Glomerular visceral epithelial cell (primary cell): ENCODE data around the gene PHKG2.
"Not testable (repeated sequence)": the region's sequence is repeated elsewhere in the genome, so short reads cannot be mapped to it uniquely, and the experiment has no call there.

ENCODE experiments used
- DNase-seq: peaks from one replicate; pipeline ENCODE4 v3.0.0-alpha.2; 2016; ENCODE audit errors: extremely low spot score

The PHKG2 gene, protein sequence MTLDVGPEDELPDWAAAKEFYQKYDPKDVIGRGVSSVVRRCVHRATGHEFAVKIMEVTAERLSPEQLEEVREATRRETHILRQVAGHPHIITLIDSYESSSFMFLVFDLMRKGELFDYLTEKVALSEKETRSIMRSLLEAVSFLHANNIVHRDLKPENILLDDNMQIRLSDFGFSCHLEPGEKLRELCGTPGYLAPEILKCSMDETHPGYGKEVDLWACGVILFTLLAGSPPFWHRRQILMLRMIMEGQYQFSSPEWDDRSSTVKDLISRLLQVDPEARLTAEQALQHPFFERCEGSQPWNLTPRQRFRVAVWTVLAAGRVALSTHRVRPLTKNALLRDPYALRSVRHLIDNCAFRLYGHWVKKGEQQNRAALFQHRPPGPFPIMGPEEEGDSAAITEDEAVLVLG

DNA sequence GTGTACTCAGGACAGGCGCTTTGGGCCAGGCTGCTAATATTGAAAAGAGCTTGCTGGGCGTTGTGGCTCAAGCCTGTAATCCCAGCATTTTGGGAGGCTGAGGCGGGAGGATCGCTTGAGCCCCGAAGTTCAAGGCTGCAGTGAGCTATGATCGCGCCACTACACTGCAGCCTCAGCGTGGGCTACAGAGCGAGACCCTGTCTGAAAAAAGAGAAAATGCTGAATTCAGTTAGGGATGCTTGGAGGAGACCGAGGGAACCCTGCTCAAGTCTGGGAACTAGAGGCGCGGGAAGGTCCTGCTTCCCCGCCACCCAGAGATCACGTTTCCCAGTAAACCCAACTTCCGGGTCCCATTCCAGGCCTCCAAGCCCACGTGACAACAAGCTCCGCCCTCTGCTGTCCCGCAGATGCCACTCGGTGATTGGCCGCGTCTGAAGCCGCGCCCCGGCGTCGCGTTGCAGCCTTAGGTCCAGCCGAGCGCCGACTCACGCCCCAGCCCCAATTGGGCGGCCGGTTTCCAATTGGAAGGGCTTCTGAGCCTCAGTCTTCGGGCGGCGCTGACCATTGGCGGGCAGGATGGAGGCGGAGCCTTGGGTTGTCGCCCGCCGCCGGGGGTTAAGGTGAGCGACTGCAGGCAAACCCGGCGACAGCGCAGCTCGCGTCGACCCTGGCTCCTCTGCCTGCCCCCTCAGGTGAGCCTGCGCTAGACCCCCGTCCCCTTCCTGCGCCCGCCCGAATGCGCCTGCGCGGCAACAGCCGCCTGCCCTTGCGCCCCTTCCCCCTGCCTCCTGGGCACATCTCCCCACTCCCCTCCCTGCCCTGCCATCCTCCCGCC is at the start of gene PHKG2:
Gene PHKG2, plus strand, starts transcription at position 627 of the 835 bp plus-strand sequence. CDS start 396 bp downstream, outside the sequence.
- peak; percentile 98 for DNase-seq

DNA sequence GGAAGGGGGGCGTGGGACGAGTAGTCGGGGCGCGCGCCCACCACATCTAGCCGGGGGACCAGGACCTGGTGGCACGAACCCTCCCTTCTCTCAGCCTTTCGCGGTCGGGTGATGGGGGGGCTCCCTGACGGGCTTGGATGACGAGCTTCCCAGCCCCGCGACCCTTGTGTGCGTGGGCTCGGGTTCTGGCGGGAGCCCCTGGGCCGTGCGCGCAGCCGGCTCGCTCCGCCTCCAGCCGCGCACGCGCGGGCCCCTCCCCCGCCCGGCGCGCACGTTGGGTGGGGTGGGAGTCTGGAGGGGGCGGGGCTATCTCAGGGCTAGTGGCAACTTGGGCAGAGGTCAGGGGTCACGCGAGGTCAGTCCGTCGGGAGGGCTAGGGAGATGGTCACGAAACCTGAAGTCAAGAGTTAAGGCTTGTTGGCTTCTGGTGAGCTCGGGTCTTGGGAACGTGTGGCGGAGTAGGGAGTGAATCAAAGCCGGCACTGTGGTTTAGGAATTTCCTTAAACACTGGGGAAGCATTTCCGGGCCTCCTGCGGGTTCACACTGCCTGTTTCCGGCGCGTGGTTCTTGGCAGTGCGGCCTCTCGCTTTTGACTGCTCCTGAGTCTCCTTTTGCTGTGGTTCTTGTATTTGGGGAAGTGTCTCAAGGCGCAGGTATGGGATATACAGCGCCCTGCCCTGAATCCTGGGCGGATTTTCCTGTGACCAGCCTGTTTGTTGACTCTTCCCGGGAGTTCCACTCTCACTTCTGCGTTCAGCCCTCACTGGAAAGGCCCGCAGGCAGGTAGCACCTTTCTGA is 49.2 kb upstream of the PHKG2 start, which contains the start of gene SRCAP:
Gene SRCAP, plus strand, starts transcription at position 356 of the 799 bp plus-strand sequence. CDS start 1,654 bp downstream, outside the sequence.
- peak; percentile 73 for DNase-seq

GRCh38 chr16:30699615-30700099 is 48.6 kb upstream of the PHKG2 start:
- no peak for DNase-seq

DNA sequence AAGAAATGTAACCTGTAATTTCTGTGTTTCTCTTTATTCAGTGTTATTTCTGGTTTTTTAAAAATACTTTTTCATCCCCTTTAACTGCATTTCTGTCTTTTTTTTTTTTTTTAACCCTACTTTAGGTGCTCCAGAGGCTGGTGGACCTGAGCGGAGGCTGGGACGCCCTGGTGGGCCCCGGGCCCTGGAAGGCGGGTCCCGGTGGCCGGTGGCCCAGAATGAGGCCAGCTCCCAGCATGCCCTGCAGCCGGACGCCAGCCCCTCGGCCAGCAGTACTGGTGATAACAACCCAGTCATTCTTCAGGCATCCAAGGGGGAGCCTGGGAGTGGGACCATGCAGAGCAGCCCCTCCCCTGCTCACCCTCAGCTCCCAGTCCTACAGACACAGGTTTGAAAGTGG is 47.7 kb upstream of the PHKG2 start:
- DNase-seq, result no peak

- no peak for DNase-seq
These were observed 47.3 kb upstream of the PHKG2 start for GRCh38 chr16:30700971-30701370.

DNA sequence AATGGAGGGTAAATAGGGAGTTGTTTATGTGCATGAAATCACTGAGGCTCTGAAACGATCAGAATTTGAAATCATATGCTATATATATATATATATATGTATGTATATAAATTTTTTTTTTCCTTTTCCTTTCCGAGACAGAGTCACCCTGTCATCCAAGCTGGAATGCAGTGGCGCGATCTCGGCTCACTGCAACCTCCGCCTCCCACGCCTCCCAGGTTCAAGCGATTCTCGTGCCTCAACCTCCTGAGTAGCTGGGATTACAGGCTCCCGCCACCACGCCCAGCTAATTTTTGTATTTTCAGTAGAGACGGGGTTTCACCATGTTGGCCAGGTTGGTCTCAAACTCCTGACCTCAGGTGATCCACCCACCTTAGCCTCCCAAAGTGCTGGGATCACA is 45.2 kb upstream of the PHKG2 start:
- DNase-seq, result not testable (repeated sequence)

DNA sequence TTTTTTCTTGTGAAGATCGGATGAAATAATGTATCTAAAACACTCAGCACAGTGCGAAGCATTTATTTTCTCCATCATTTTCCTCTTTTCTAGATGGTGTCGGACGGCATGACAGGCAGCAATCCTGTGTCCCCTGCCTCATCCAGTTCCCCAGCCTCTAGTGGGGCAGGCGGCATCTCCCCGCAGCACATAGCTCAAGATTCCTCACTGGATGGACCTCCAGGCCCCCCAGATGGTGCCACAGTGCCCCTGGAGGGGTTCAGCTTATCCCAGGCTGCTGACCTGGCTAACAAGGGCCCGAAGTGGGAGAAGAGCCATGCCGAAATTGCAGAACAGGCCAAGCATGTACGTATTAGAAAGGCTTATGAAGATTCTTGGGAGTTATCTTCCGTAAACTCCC is 44.3 kb upstream of the PHKG2 start:
- no peak for DNase-seq

DNA sequence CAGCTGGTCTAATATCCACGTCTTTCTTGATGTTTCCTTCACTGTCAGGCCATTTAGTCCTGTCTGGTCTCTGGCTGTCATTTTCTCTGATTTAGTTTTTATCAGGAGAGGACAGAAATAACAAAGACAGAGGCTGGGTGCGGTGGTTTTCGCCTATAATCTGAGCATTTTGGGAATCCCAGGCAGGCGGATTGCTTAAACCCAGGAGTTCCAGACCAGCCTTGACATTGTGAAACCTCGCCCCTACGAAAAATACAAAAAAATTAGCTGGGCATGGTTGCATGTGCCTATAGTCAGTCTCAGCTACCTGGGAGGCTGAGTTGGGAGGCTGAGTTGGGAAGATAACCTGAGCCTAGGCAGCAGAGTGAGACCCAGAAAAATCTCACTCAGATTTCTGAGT is 42.2 kb upstream of the PHKG2 start:
- no peak for DNase-seq

GRCh38 chr16:30710971-30711370 is 37.3 kb upstream of the PHKG2 start:
- DNase-seq, result no peak

DNA sequence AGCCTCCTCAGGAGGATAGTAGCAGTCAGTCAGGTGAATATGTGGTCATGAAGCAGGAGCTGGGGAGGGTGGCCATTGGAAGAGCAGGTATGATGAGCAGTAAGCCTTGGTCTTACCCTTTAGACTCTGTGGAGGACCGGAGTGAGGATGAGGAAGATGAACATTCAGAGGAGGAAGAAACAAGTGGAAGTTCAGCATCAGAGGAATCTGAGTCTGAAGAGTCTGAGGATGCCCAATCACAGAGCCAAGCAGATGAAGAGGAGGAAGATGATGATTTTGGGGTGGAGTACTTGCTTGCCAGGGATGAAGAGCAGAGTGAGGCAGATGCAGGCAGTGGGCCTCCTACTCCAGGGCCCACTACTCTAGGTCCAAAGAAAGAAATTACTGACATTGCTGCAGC is 36.5 kb upstream of the PHKG2 start:
- DNase-seq, result no peak

- no peak for DNase-seq
These were observed 32.3 kb upstream of the PHKG2 start for GRCh38 chr16:30715750-30716445.

GRCh38 chr16:30720086-30720485 is 28.1 kb upstream of the PHKG2 start:
- DNase-seq, result no peak

DNA sequence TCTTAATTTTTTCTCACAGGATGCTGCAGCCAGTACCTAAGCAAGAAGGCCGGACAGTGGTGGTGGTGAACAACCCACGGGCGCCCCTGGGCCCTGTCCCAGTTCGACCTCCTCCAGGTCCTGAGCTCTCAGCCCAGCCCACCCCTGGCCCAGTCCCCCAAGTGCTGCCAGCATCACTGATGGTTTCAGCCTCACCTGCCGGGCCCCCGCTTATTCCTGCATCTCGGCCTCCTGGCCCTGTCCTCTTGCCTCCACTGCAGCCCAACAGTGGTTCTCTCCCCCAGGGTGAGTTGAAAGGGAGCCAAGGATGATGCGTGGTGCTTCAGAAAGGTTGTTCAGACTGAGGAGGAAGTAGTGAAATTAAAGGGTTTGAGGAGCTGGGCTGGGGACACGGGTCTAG is 27.5 kb upstream of the PHKG2 start:
- no peak for DNase-seq

DNA sequence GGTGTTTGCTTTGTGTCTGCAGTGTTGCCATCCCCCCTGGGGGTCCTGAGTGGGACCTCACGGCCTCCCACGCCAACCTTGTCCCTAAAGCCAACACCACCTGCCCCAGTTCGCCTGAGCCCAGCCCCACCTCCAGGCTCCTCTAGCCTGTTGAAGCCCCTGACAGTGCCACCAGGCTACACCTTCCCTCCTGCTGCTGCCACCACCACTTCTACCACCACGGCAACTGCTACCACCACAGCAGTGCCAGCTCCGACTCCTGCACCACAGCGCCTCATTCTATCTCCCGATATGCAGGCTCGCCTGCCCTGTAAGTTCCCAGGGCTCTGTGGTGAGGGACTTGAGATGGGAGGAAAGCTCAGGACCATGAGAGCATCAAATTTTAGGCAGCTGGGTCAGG is 27.1 kb upstream of the PHKG2 start:
- DNase-seq, result no peak

DNA sequence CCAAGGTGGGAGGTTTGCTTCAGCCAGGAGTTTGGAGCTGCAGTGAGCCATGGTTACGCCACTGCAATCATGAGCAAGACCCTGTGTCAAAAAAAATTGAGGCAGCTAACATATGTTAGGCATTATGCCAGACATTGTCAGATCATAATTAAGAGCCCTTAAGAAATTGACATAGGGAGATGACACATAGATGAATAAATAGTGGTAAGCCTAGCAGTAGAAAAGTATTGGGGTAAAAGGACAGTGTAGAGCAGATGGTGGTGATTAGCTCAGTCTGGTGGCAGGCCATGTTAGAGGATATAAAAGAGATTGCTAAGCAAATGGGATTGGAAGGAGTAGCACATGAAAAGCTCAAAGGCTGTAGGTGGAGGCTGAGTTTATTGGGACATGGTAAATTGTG is 26.6 kb upstream of the PHKG2 start:
- no peak for DNase-seq

- no peak for DNase-seq
These were observed 25.8 kb upstream of the PHKG2 start for GRCh38 chr16:30722443-30722842.

DNA sequence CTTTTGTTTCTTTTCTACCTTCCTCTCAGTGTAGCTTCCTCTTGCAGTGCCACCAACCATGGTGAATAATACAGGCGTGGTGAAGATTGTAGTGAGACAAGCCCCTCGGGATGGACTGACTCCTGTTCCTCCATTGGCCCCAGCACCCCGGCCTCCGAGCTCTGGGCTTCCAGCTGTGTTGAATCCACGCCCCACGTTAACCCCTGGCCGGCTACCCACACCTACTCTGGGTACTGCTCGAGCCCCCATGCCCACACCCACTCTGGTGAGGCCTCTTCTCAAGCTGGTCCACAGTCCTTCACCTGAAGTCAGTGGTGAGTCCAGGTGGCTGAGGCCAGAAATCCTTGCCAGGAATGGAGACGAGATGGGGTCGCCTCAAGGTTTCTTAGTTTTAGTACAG is 25.3 kb upstream of the PHKG2 start:
- no peak for DNase-seq

GRCh38 chr16:30723725-30724355 is 24.4 kb upstream of the PHKG2 start:
- DNase-seq, result no peak

GRCh38 chr16:30724641-30725417 is 23.4 kb upstream of the PHKG2 start:
- DNase-seq, result no peak

GRCh38 chr16:30725418-30725792 is 22.8 kb upstream of the PHKG2 start:
- DNase-seq, result no peak
